ENCODE results near the gene PRSS36.

GRCh38 chr16:31109622-31110021 lies 40.2 kb downstream of the PRSS36 start:
- TF ChIP-seq CTCF (IDR thresholded peaks at IDR 0.05 in 4 of 5, conservative IDR thresholded peaks at IDR 0.05 in 1 of 5) = no peak
- no peak for TF ChIP-seq POLR2A (IDR thresholded peaks at IDR 0.05)

Data from gastrocnemius medialis (tissue), 4 donors.